ENCODE results near the gene ATF6.

Gene ATF6

DNA sequence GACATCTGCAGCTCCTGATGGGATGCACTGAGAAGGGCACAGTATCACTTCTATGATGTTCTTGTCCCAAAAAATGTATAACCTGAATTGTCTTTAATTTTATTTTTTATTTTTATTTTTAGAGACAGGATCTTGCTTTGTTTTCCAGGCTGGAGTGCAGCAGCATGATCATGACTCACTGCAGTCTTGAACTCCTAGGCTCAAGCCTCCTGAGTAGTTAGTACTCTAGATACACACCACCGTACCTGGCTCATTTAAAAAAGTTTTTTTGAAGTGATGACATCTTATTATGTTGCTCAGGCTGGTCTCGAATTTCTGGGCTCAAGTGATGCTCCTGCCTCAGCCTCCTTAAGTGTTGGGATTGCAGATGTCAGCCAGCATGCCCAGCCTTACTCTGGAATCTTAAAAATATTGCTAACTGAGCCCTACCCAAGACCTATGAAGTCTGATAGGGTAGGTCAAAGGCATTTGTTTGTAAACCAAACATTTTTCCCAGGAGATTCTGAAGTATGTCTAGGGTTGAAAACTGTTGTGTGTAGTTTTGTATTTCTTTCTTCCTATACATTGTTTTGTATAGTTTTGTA lies 68.9 kb downstream of the ATF6 start:
- peak; percentile 51 for DNase-seq (ENCODE audit: low read depth)
- no peak for TF ChIP-seq CTCF (conservative IDR thresholded peaks at IDR 0.05; ENCODE audit: control insufficient read depth, insufficient read depth, low read depth, low read length)
- H3K4me3 ChIP-seq (ENCODE audit: control insufficient read depth, low read depth, low read length): no peak overlapping the region

DNA sequence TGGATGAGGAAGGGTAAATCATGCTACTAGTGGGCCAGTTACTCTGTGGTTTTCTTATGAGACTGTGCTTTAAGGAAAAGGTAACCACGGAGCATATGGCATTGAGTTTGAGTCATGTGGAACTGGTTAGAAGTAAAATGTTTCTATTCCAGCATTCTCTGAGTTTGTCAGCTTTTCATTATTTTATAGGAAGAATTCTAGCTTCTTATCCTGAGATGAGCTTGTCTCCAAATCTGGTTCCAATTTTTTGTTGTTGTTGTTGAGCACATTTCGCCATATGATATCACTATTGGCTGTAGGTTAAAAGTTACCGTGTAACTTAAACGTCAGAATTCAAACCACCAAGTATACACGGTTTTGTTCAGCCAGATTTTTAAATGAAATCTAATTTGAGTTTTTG lies 69.9 kb downstream of the ATF6 start:
- peak; percentile 93 for DNase-seq (ENCODE audit: low read depth)
- TF ChIP-seq CTCF (conservative IDR thresholded peaks at IDR 0.05; ENCODE audit: control insufficient read depth, insufficient read depth, low read depth, low read length): no peak

GRCh38 chr1:161838362-161838761 lies 72.2 kb downstream of the ATF6 start:
- DNase-seq (ENCODE audit: low read depth): no peak
- H3K4me3 ChIP-seq (ENCODE audit: control insufficient read depth, low read depth, low read length): no peak overlapping the region
- no peak for TF ChIP-seq CTCF (conservative IDR thresholded peaks at IDR 0.05; ENCODE audit: control insufficient read depth, insufficient read depth, low read depth, low read length)

More for the DNA sequence above, 69.9 kb downstream of the ATF6 start:
- no peak overlapping the region for H3K4me3 ChIP-seq (ENCODE audit: control insufficient read depth, low read depth, low read length)

- no peak overlapping the region for H3K4me3 ChIP-seq (ENCODE audit: control insufficient read depth, low read depth, low read length)
- DNase-seq (ENCODE audit: low read depth): no peak
- no peak for TF ChIP-seq CTCF (conservative IDR thresholded peaks at IDR 0.05; ENCODE audit: control insufficient read depth, insufficient read depth, low read depth, low read length)
Measured at GRCh38 chr1:161838885-161839284, 72.8 kb downstream of the ATF6 start.

DNA sequence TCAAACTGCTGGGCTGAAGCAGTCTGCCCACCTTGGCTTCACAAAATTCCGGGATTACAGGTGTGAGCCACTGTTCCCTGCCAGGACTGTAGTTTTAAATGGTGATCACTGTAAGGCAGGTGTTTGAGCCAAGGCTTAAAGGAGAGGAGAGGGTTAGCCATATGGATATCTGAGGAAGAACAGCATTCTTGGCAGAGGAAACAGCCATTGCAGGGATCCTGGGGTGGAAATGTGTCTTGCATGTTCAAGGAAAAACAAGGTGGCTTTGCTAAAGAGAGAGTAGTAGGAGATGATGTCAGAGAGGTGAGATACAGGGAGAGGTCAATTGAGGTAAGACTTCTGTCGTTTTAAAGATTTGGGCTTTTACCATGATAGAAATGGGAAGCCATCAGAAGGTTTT lies 73.5 kb downstream of the ATF6 start:
- TF ChIP-seq CTCF (conservative IDR thresholded peaks at IDR 0.05; ENCODE audit: control insufficient read depth, insufficient read depth, low read depth, low read length): no peak
- DNase-seq (ENCODE audit: low read depth): no peak
- no peak overlapping the region for H3K4me3 ChIP-seq (ENCODE audit: control insufficient read depth, low read depth, low read length)

DNA sequence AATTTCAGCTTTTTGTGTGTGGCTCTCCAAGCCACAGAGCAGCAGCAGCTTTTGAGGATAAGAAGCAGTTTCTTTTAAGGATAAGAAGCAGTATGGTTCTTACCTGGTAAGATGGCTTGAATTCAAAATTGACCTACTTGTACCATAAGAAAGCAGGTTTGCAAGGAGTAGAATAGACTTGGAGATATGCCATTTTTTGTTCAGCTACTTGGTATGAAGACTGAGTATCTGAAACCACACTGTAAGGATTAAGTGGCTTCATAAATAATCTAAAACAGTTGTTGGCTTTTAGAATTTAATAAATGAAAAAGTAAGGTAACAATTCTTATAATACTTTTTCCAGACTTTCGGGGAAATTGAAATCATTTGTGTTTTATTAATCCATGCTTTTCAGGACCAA lies 74.2 kb downstream of the ATF6 start:
- DNase-seq (ENCODE audit: low read depth): peak; percentile 75
- no peak for TF ChIP-seq CTCF (conservative IDR thresholded peaks at IDR 0.05; ENCODE audit: control insufficient read depth, insufficient read depth, low read depth, low read length)
- H3K4me3 ChIP-seq (ENCODE audit: control insufficient read depth, low read depth, low read length): no peak overlapping the region

DNA sequence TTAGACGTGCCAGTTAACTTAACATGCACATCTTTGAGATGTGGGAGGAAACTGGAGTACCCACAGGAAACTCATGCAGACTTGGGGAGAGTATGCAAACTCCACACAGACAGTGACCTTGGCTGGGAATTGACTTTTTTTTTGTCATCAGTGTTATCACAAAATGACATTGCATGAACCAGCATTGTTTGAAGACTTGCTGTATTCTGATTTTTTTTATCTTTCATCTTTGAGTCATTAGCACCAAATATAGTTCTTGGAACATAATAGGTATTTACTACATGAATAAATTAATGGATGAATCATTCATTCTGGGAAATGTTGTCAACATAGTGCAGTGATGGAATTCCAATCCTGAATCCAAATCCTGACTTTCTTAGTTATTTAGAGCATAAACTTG lies 77.0 kb downstream of the ATF6 start:
- no peak for TF ChIP-seq CTCF (conservative IDR thresholded peaks at IDR 0.05; ENCODE audit: control insufficient read depth, insufficient read depth, low read depth, low read length)
- DNase-seq (ENCODE audit: low read depth): peak; percentile 36
- no peak overlapping the region for H3K4me3 ChIP-seq (ENCODE audit: control insufficient read depth, low read depth, low read length)
